IMR-90 (cell line): ENCODE results near the gene EBLN2.
A peak's percentile ranks its signal among the peaks of the same experiment; 100 is the strongest.

Experiments
- MAFK ChIP-seq: IDR thresholded peaks from 2 replicates; pipeline ENCODE4 v1.6.1; 2012; ENCODE audit warnings: low read depth, low read length, improper control_type of control experiment
- MXI1 ChIP-seq: IDR thresholded peaks from 2 replicates; pipeline ENCODE4 v1.6.1; 2012; ENCODE audit warnings: low read depth, mild to moderate bottlenecking, low read length, moderate library complexity, borderline replicate concordance
- POLR2A ChIP-seq: IDR thresholded peaks from 2 replicates; pipeline ENCODE4 v1.6.1; 2012; ENCODE audit warnings: mild to moderate bottlenecking, low read depth, low read length
- RCOR1 ChIP-seq: IDR thresholded peaks from 2 replicates; pipeline ENCODE4 v1.6.1; 2012; ENCODE audit warnings: mild to moderate bottlenecking, low read length, improper control_type of control experiment; ENCODE audit not compliant: insufficient replicate concordance
- RFX5 ChIP-seq: IDR thresholded peaks from 2 replicates; pipeline ENCODE4 v1.8.0; 2012; ENCODE audit warnings: low read depth, mild to moderate bottlenecking, low read length, moderate library complexity
- TF ChIP-seq, protein P1 (sequence below): conservative IDR thresholded peaks from 2 replicates; pipeline ENCODE4 v1.5.1; 2012; ENCODE audit warnings: mild to moderate bottlenecking, low read depth, low read length, improper control_type of control experiment

GRCh38 chr3:73056014-73056844 is 5.2 kb upstream of the EBLN2 start:
- TF ChIP-seq, protein P1, sequence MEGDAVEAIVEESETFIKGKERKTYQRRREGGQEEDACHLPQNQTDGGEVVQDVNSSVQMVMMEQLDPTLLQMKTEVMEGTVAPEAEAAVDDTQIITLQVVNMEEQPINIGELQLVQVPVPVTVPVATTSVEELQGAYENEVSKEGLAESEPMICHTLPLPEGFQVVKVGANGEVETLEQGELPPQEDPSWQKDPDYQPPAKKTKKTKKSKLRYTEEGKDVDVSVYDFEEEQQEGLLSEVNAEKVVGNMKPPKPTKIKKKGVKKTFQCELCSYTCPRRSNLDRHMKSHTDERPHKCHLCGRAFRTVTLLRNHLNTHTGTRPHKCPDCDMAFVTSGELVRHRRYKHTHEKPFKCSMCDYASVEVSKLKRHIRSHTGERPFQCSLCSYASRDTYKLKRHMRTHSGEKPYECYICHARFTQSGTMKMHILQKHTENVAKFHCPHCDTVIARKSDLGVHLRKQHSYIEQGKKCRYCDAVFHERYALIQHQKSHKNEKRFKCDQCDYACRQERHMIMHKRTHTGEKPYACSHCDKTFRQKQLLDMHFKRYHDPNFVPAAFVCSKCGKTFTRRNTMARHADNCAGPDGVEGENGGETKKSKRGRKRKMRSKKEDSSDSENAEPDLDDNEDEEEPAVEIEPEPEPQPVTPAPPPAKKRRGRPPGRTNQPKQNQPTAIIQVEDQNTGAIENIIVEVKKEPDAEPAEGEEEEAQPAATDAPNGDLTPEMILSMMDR: peak; percentile 59
- TF ChIP-seq POLR2A: no peak
- no peak for TF ChIP-seq MAFK
- no peak for TF ChIP-seq MXI1
- TF ChIP-seq RFX5: no peak
- TF ChIP-seq RCOR1: no peak
